Stimulated activated CD8-positive, alpha-beta memory T cell treated with anti-CD3 and anti-CD28 coated beads, Interleukin-2, amount 100 ng/mL, for 1 hour (primary cell): Measurements from ENCODE around the gene RELCH.

Experiments used
- DNase-seq, 2 donors: peaks; one replicate each; pipeline ENCODE4 v3.0.0-alpha.2; 2020; ENCODE audit warnings: low read depth in 2 of 2

The RELCH gene

DNA sequence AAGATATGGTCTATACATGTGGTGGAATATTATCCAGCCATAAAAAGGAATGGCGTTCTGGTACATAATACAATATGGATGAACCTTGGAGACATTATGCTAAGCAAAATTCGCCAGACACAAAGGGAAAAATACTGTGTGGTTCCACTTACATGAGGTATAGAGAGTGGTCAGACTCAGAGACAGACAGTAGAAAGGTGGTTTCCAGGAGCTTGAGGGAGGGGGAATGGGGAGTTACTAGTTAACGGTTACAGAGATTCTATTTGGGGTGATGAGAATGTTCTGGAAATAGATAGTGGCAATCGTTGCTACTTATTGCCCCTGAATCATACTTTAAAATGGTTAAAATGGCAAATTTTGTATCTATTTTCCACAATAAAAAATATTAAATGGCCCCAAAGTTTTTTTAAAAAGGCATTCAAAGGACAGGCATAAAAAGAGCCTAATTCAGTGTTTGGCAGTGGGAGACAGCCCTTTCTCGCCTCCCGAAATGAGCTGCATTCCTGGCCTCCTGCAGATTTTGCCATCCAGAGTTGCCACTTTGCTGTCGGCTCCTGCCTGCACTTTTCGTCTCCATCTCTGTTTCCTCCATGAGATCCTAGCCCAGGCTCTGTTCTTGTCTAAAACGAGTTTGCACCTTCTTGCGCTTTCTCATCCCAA is 151.5 kb downstream of the RELCH start:
- no peak for DNase-seq

DNA sequence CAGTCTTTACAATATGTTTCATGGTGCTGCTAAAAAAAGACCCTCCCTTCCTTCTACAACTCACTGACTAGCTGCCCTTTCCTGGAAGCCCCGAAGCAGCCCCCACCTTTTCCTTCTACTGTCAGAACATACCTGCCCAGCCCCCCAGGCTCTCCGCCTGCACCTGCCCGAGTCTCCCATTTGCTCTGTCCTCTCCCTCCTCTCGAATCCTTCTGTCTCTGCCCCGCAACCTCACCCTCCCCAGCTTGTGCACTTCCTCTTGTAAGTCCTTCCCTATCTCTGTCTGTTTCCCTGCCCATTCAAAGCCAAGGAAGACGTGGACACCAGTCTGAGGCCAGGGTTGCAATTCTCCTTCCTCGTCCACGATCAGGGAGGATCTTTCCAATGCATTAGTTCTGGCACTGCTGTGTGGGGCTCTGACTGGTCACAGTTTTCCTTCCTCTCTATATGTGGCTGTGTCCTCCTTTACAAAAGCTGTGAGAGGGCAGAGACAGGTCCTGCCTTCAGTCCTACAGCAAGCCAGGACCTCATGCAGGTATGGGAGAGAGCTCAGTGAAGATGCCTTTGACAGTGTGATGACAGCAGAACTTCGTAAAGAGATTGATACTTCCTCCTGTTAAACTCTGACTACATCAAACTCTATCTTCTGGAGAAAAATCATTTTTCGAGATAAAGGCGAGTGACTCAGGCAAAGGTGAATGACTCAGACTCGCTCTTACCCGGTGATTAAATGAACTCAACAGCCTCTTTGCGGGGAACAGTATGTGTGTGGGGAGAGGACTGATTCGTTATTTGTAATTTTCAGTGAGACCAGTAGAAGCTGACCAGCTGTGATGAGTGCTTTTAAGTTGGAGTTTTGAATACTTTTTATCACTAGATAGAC is 152.3 kb downstream of the RELCH start:
- DNase-seq = no peak

DNA sequence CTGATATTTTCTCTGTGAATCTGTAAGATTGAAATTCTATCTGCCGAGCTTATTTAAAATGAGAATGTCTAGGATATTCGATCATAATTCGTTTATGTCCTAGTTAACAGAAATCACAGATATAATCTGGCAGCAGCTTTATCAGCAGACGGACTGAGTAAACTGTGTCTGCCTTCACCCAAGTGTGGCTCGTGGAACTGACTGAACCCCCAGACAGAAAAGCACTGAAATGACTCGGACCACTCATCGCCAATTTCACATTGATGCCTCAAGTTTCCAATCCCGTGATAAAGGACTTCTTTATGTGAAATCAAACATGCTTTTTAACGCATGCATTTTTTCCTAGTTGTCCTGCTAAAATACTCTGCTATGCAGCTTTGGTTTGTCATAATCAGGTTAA is 153.9 kb downstream of the RELCH start:
- DNase-seq = no peak

DNA sequence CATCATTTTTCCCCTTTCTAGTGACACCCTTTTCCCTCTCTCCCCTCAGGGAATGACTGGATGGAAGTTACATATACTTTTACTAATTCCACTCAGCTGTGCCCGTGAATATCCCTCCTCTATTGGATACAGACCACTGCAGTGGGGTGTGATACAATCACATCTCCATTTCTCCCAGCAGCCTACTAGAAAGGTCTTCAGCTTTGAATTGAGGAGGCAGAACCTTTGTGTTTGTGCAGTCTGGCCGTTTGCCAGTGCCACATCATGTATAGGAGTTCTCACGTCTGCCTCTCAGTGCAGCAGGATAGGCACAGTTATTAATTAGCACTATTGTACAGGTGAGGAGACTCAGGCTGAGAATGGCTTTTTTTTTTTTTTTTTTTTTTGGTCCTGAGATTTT is 154.4 kb downstream of the RELCH start:
- DNase-seq = no peak

DNA sequence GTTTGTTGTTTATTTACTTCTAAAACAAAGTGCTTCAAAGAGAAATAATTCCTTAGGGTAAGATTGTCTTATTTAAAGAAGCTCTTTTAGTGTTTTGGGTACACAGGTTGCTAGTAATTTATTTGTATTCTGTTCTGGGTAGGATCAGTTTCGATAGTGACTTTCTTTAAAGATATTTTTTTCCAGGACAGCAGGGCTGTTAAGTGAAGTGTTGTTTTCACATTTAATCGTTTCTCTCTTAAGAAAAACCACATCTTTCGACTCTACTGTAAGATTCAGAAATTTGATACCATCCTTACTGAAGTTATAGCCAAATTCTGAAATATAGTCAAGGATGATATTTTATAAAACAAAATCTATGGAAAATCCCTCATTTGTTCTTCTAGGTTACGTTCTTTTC is 155.8 kb downstream of the RELCH start:
- no peak for DNase-seq

DNA sequence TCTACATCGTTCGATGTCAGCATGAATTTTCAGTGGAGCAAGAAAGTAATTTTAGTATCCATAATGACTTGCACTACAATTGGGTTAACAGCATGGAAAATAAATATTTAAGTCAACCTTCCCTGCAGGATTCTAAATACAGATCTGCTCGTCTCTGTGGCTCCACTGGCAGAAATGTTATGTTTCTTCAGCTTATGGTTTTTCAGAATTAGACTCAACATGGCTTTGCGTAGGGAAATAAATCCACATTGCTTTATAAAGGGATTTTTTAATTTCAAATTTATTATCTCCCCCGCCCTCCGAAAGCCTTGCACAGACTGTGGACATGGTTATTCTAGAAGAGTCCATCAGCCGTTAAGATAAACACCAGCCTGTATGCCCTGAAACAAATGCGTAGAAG is 156.3 kb downstream of the RELCH start:
- DNase-seq = no peak

DNA sequence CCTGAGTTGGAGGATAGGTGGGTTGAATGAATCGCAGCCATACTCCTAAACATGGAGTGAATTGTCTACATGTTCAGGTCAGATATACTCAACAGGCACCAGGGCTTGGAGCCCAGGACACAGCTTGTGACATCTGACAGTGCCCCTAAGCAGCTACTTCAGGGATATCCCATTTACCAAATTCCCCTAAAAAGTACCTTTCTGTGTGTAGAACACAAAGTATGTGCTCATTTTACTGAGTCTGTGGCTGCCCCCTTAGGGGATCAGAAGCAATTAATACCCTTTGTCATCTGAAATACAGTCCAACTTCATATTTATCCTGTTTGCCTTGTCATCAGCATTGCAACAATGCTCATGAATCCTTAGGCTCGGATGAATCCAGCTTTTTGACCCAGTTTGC is 158.9 kb downstream of the RELCH start:
- no peak for DNase-seq

DNA sequence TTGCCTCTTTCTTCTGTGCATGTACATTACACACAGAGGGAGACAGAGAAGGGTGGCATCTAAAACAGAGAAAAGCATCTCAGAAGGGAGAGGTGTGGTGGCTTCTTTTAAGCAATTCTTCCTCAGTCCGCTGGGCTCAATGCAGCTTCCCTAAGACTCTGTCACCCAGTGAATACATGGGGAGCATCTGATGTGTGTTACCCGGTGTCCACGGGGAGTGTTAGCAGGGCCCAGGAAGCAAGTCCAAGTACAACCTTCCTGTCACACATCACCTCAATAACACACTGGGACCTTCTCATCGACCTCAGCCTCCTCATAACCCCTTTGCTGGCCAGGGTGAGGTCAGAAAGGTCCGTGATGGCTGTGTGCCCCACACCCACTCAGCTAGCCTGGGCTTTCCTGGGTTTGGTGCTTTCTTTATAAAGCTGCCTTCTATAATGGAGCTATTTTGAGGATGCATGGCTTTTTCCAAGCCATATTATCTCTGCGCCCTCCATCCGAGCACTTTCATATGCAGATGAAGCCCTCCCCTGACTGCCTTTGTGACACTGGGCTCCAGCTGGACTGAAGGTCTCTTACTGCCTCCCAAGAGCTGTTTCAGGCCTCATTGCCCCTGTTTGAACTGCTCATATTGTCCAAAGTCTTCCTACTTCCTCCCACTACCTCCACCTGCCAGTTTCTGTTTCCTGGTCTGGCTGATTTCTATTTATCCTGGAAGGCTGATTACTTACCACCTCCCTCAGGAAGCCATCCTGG is 159.5 kb downstream of the RELCH start:
- DNase-seq = no peak

DNA sequence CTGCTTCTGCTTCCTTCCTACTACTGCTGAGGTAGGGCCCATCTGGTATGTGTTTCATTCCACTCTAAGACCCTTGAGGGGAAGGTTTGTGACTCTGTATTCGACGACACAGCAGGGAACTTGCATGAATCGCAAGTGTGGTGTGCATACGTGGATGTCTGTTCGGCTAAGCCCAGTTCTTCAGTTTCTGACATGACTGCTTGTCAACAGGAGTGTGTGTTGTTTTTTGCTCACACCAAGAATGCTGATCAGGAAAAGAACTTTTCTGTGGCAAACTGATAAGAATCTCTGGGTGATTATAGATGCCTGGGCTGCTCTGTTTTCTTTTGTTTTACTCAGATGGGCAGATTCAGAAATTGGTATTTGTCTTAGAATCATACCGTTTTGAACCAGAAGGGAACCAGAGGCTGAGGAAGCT is 160.0 kb downstream of the RELCH start:
- no peak for DNase-seq

DNA sequence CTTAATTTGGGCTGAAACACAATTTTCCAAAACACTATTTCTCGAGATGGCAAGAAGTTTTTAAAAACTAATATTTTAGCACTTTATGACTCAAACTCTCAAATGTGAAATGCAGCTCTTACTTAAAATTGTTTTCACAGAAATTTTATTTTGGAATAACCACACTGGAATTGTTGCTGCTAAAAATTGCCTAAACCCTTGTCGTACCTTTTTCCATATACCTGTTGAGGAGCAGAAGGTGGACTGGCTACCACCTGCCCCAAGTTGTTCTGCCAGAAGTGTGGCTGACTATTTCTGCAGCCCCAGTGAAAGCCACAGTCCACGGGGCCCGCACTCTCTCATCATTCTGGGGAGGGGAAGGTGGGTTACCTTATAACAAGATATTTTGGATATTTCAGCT is 161.4 kb downstream of the RELCH start:
- DNase-seq = no peak

DNA sequence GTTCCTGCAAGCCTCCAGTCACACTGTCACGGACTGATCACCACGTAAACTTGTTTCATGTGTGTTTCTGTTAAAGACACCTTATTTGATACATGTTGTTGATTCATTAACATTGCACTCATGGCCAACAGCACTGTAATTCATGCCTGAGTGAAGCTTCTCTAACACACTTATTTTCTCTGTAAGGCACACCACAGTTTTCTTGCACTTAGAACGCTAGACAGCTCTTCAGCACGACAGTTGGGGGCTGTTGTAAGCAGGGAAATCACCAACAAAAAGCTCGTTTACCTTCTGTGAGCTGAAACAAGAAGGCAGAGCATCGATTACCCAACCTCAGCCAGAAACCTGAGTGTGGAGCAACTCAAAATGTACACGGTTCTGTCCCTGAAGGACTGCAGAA is 166.1 kb downstream of the RELCH start:
- no peak for DNase-seq

DNA sequence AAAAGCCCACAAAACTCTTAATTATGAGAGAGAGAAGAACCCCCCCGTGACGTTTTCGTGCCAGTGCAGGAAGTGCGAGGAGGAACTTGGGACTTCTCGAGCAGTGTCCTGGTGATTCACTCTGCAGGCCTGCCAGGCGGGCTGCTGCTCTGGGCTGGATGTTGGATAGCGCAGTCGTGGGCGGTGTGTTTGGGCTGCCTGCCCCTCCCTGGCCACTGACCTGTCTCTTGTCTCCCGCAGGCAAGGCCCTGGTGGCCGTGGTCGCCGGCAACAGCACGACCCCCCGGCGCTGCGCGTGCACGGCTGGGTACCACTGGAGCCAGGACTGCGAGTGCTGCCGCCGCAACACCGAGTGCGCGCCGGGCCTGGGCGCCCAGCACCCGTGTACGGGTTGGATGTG is 167.1 kb downstream of the RELCH start:
- DNase-seq = no peak

DNA sequence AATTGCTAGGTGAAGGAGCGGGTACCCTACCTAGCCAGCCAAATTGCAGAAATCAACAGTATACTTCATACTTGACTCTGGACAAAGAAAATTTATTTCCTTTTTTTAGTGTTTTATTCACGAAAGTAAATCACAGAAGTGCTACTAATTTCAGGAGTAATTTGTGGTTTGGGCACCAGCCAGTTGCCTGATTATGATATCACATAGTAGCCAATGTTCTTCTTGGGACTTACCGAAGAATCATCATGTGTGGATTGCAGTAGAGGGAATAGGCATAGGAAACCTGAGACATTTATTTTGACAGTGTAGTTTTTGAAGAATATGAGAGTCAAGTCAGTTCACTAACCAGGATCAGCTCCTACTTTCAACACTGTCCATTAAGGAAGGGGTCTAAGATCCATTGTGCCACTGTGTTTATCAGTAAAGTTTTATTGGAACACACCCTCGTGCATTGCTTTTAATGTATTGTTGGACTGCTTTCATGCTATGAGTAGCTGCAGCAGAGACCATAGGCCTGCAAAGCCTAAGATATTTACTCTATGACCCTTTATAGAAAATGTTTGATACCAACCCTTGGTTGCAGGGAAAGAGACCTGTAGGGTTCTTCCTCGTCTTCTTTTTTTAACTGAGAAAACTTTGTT is 170.1 kb downstream of the RELCH start:
- DNase-seq = no peak
